H1 (cell line): ENCODE data around the gene PLA2G4D. TPM values are rescaled to one million over a fixed set of nuclear protein-coding genes. Genes with fewer than 3 reads are reported as not detected.

ENCODE experiments used
- CTCF ChIA-PET: fragments of 300-600 bp; sonication (Branson Sonifier 250); formaldehyde crosslinking; loops from one replicate; lab custom pipeline; 2021; ENCODE audit not compliant: partially characterized antibody; lab: Charles Lee
- POLR2A ChIA-PET: fragments of 300-600 bp; sonication (Branson Sonifier 250); formaldehyde crosslinking; loops from one replicate; lab custom pipeline; 2021; ENCODE audit warnings: inconsistent platforms; ENCODE audit not compliant: partially characterized antibody; lab: Charles Lee
- DNase-seq, 2 experiments: peaks; one replicate each; pipeline versions ENCODE4 v3.0.0 to v3.0.0-alpha.2; 2010 to 2022; ENCODE audit warnings: low spot score in 2 of 2, low read depth in 1 of 2, mixed read lengths in 1 of 2
- FAIRE-seq: peaks from 2 replicates; lab custom pipeline; 2011; peaks lifted over from hg19 to GRCh38; lab: Jason Lieb, UNC
- H2AFZ ChIP-seq: 2 replicates; pipeline ENCODE4 v1.8.1; 2012; ENCODE audit warnings: low read length, inconsistent platforms
- H2AK5ac ChIP-seq: 2 replicates; pipeline ENCODE4 v1.6.1; 2013; ENCODE audit warnings: low read depth, low read length
- H2BK120ac ChIP-seq: replicated peaks from 2 replicates; pipeline ENCODE3; 2013; ENCODE audit warnings: low read depth, low read length, inconsistent platforms
- H2BK12ac ChIP-seq: 2 replicates; pipeline ENCODE4 v1.6.1; 2013; ENCODE audit warnings: low read depth, low read length
- H2BK15ac ChIP-seq: 2 replicates; pipeline ENCODE4 v1.6.1; 2013; ENCODE audit warnings: low read length
- H2BK20ac ChIP-seq: 2 replicates; pipeline ENCODE4 v1.6.1; 2013; ENCODE audit warnings: low read length
- H2BK5ac ChIP-seq: 2 replicates; pipeline ENCODE4 v1.6.1; 2013; ENCODE audit warnings: low read depth, low read length
- H3K14ac ChIP-seq: 2 replicates; pipeline ENCODE4 v1.6.1; 2013; ENCODE audit warnings: inconsistent platforms; ENCODE audit not compliant: insufficient read length
- H3K18ac ChIP-seq: 2 replicates; pipeline ENCODE4 v1.6.1; 2013; ENCODE audit warnings: low read length; ENCODE audit errors: extremely low read depth
- H3K23ac ChIP-seq: 2 replicates; pipeline ENCODE4 v1.6.1; 2013; ENCODE audit warnings: inconsistent platforms; ENCODE audit not compliant: insufficient read length
- H3K23me2 ChIP-seq: 2 replicates; pipeline ENCODE4 v1.6.1; 2013; ENCODE audit warnings: low read depth, low read length
- H3K27ac ChIP-seq: 2 replicates; pipeline ENCODE4 v1.6.1; 2011; ENCODE audit warnings: low read depth, low read length, inconsistent platforms
- H3K27me3 ChIP-seq, 4 experiments: replicated peaks in 1 of 4; 1 replicate in 1 of 4; 2 replicates in 3 of 4; pipeline versions ENCODE4 v1.6.1 to v1.8.1; 2011 to 2013; ENCODE audit warnings: low read length in 3 of 4, mild to moderate bottlenecking in 3 of 4, inconsistent platforms in 2 of 4, mixed read lengths in 2 of 4, moderate library complexity in 1 of 4; ENCODE audit not compliant: control insufficient read depth in 3 of 4, insufficient read depth in 3 of 4; ENCODE audit errors: extremely low read depth in 1 of 4
- H3K36me3 ChIP-seq, 4 experiments: 2 replicates each; pipeline versions ENCODE4 v1.6.1 to v1.8.1; 2011 to 2013; ENCODE audit warnings: mild to moderate bottlenecking in 4 of 4, low read length in 3 of 4, moderate library complexity in 2 of 4, control low read depth in 1 of 4, inconsistent platforms in 1 of 4; ENCODE audit not compliant: insufficient read depth in 4 of 4, control insufficient read depth in 2 of 4
- H3K4ac ChIP-seq: replicated peaks from 2 replicates; pipeline ENCODE3; 2013; ENCODE audit warnings: low read length, low read depth, mixed read lengths, inconsistent platforms; ENCODE audit not compliant: insufficient read length
- H3K4me1 ChIP-seq, 4 experiments: replicated peaks in 1 of 4; 1 replicate in 1 of 4; 2 replicates in 3 of 4; pipeline versions ENCODE4 v1.6.1 to v1.8.1; 2011 to 2013; ENCODE audit warnings: low read length in 3 of 4, inconsistent platforms in 2 of 4, mixed read lengths in 1 of 4; ENCODE audit not compliant: insufficient read depth in 4 of 4, control insufficient read depth in 3 of 4
- H3K4me2 ChIP-seq, 2 experiments: 2 replicates each; pipeline versions ENCODE4 v1.6.1 to v1.8.1; 2011 to 2013; ENCODE audit warnings: low read depth in 2 of 2, low read length in 2 of 2, control low read depth in 1 of 2, inconsistent platforms in 1 of 2, mild to moderate bottlenecking in 1 of 2; ENCODE audit not compliant: insufficient read depth in 1 of 2
- H3K4me3 ChIP-seq, 4 experiments: fragments of 200-600, 300-600 bp in 1 of 4; sonication (generic), shearing (Covaris generic), sonication (Bioruptor Twin) in 1 of 4; 2 replicates each; pipeline versions ENCODE4 v1.5.1 to v1.8.1; 2011 to 2016; ENCODE audit warnings: low read length in 4 of 4, low read depth in 3 of 4, control low read depth in 2 of 4, inconsistent platforms in 2 of 4, mild to moderate bottlenecking in 2 of 4, mixed read lengths in 1 of 4, moderate library complexity in 1 of 4; ENCODE audit not compliant: insufficient read depth in 2 of 4; ENCODE audit errors: extremely low read depth in 1 of 4
- H3K56ac ChIP-seq: replicated peaks from 2 replicates; pipeline ENCODE3; 2013; ENCODE audit warnings: low read depth, mild to moderate bottlenecking, mixed read lengths, low read length, inconsistent platforms; ENCODE audit not compliant: insufficient read length
- H3K79me1 ChIP-seq: 2 replicates; pipeline ENCODE4 v1.6.1; 2013; ENCODE audit warnings: low read depth, low read length, control low read depth
- H3K79me2 ChIP-seq, 2 experiments: 2 replicates each; pipeline versions ENCODE4 v1.6.1 to v1.8.1; 2012 to 2013; ENCODE audit warnings: low read length in 2 of 2, mild to moderate bottlenecking in 2 of 2, inconsistent platforms in 1 of 2; ENCODE audit not compliant: insufficient read depth in 2 of 2, control insufficient read depth in 1 of 2
- H3K9ac ChIP-seq, 4 experiments: replicated peaks in 1 of 4; 1 replicate in 1 of 4; 2 replicates in 3 of 4; pipeline versions ENCODE4 v1.6.1 to v1.8.1; 2011 to 2013; ENCODE audit warnings: low read depth in 3 of 4, low read length in 3 of 4, control low read depth in 2 of 4, mild to moderate bottlenecking in 2 of 4, moderate library complexity in 2 of 4, inconsistent platforms in 1 of 4; ENCODE audit errors: extremely low read depth in 1 of 4
- H3K9me3 ChIP-seq, 2 experiments: 2 replicates each; pipeline versions ENCODE4 v1.6.1 to v1.8.1; 2012 to 2013; ENCODE audit warnings: mild to moderate bottlenecking in 2 of 2, moderate library complexity in 2 of 2, control low read depth in 1 of 2, inconsistent platforms in 1 of 2, low read depth in 1 of 2, low read length in 1 of 2, mixed read lengths in 1 of 2; ENCODE audit not compliant: insufficient read depth in 2 of 2
- H4K20me1 ChIP-seq, 2 experiments: replicated peaks in 1 of 2; 2 replicates each; pipeline versions ENCODE3 to v1.8.1; 2011 to 2013; ENCODE audit warnings: inconsistent platforms in 2 of 2, low read length in 2 of 2, mild to moderate bottlenecking in 1 of 2; ENCODE audit not compliant: insufficient read depth in 2 of 2, control insufficient read depth in 1 of 2
- H4K5ac ChIP-seq: 2 replicates; pipeline ENCODE4 v1.6.1; 2013; ENCODE audit warnings: low read length, low read depth, mixed read lengths, inconsistent platforms; ENCODE audit not compliant: insufficient read length
- H4K8ac ChIP-seq: 2 replicates; pipeline ENCODE4 v1.8.0; 2013; ENCODE audit warnings: mild to moderate bottlenecking, moderate library complexity, low read length, inconsistent platforms; ENCODE audit not compliant: insufficient read depth; ENCODE audit errors: extremely low read depth
- H4K91ac ChIP-seq: replicated peaks from 2 replicates; pipeline ENCODE3; 2013; ENCODE audit warnings: low read length, mixed read lengths, inconsistent platforms; ENCODE audit not compliant: insufficient read length
- ASH2L ChIP-seq: fragments of 200-600, 300-600 bp; sonication (generic); IDR thresholded peaks from one replicate; pipeline ENCODE4 v1.7.1; 2017; ENCODE audit warnings: low read length
- BRCA1 ChIP-seq: IDR thresholded peaks from 2 replicates; pipeline ENCODE4 v1.6.1; 2012; ENCODE audit warnings: low read depth, low read length, improper control_type of control experiment
- CHD2 ChIP-seq: IDR thresholded peaks from 2 replicates; pipeline ENCODE4 v1.6.1; 2012; ENCODE audit warnings: low read length, improper control_type of control experiment
- CTBP2 ChIP-seq: IDR thresholded peaks from 2 replicates; pipeline ENCODE4 v1.7.0; 2011; ENCODE audit warnings: borderline replicate concordance, mild to moderate bottlenecking, moderate library complexity, mixed read lengths, low read length; ENCODE audit not compliant: insufficient read depth, insufficient read length
- JUND ChIP-seq: IDR thresholded peaks from 2 replicates; pipeline ENCODE4 v1.6.1; 2011; ENCODE audit warnings: mild to moderate bottlenecking, improper control_type of control experiment, low read length
- NANOG ChIP-seq: IDR thresholded peaks from 2 replicates; pipeline ENCODE4 v1.6.1; 2011; ENCODE audit warnings: low read length, low read depth, mild to moderate bottlenecking, inconsistent platforms; ENCODE audit not compliant: insufficient read depth, poor library complexity, severe bottlenecking
- NRF1 ChIP-seq: IDR thresholded peaks from 2 replicates; pipeline ENCODE4 v1.6.1; 2011; ENCODE audit warnings: mild to moderate bottlenecking, low read depth, low read length, improper control_type of control experiment
- PHF8 ChIP-seq: fragments of 200-600 bp; sonication (generic); conservative IDR thresholded peaks from 2 replicates; pipeline ENCODE4 v1.7.1; 2012; ENCODE audit warnings: low read depth, mild to moderate bottlenecking, inconsistent platforms, low read length, moderate library complexity
- POLR2A ChIP-seq, 2 experiments: IDR thresholded peaks; 1 replicate in 1 of 2; 2 replicates in 1 of 2; pipeline ENCODE4 v1.6.1; 2011; ENCODE audit warnings: low read depth in 2 of 2, low read length in 2 of 2, mild to moderate bottlenecking in 2 of 2; ENCODE audit errors: control extremely low read depth in 1 of 2
- POLR2AphosphoS5 ChIP-seq: IDR thresholded peaks from 2 replicates; pipeline ENCODE4 v1.6.1; 2011; ENCODE audit warnings: low read depth, low read length
- SIX5 ChIP-seq: IDR thresholded peaks from 2 replicates; pipeline ENCODE4 v1.6.1; 2011; ENCODE audit warnings: mild to moderate bottlenecking, low read depth, low read length
- TBP ChIP-seq: IDR thresholded peaks from 2 replicates; pipeline ENCODE4 v1.6.1; 2011; ENCODE audit warnings: low read depth, low read length, improper control_type of control experiment
- TEAD4 ChIP-seq: IDR thresholded peaks from 2 replicates; pipeline ENCODE4 v1.6.1; 2012; ENCODE audit warnings: low read depth, low read length, inconsistent platforms, mixed read lengths
- WGBS, 2 experiments: shearing (Covaris generic) in 1 of 2; methylation state at CpG; one replicate each; pipeline versions ENCODE4 v1.1.6 to v1.1.7; 2013 to 2015; ENCODE audit warnings: low lambda C conversion rate in 2 of 2, mixed read lengths in 2 of 2, inconsistent platforms in 1 of 2, low coverage in 1 of 2, missing lambda C conversion rate in 1 of 2; ENCODE audit not compliant: insufficient replicate concordance in 2 of 2, insufficient coverage in 1 of 2, insufficient read length in 1 of 2; ENCODE audit errors: extremely low coverage in 1 of 2, missing lambda C conversion rate in 1 of 2; 5-methylcytosine and 5-hydroxymethylcytosine counted together
- polyA plus RNA-seq, 7 experiments: library from polyadenylated mRNA; depleted of rRNA in 3 of 7; stranded (reverse) in 5 of 7; unstranded in 2 of 7; fragments of >200 nt in 5 of 7; fragments of 200-250 nt in 2 of 7; gene quantifications; 1 replicate in 5 of 7; 2 replicates in 1 of 7; 4 replicates in 1 of 7; pipeline versions ENCODE4 v1.2.1 to v1.2.3, GENCODE V29; 2011 to 2013; ENCODE audit warnings: missing spikeins in 2 of 7, mixed read lengths in 2 of 7
- total RNA-seq: library from RNA; stranded (reverse); fragmentation: NEBNext Ultra II Directional; extraction: Animal tissue kit (Norgen Biotek cat#: 25700); gene quantifications from 2 replicates; pipeline ENCODE4 v1.2.1, GENCODE V29; 2021
- TF ChIP-seq, protein P1 (sequence below): IDR thresholded peaks from 2 replicates; pipeline ENCODE4 v1.6.1; 2011; ENCODE audit warnings: low read depth, mild to moderate bottlenecking, low read length; ENCODE audit not compliant: insufficient read depth

PLA2G4D gene
- total and polyA plus RNA-seq, 2 of the 8 experiments (the other 6 are each of a cell fraction or from before 2014, with no cell fraction given), result 0.07 to 0.18 TPM

DNA sequence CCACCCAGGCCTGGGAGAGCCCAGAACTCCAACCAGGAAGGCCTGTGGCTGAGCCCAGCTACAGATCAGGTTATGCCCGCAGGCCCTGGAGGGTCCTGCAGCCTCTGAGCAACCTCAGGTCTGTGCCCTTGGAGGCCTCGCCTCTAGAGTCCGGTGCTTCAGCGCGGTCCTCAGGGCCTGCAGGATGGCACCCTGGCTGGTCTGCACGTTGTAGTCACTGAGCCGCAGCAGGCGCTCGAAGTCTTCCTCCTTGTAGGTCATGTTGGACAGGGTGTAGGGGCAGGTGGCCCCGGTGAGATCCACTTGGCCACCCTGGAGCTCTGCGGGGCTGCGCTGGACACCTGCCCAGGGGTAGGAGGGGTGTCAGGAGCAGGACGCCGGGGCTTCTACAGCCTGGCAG is 25.8 kb downstream of the PLA2G4D start:
- Histone ChIP-seq H4K20me1 (no peaks in the 10 kb centered on the region), H3K23ac (no peak overlapping the region)
- no peak for FAIRE-seq
- TF ChIP-seq JUND (no peak), POLR2AphosphoS5 (no peak), TEAD4 (no peak), CTBP2 (no peak), TBP (no peak), NANOG (no peak), NRF1 (no peak), PHF8 (no peak), CHD2 (no peak), SIX5 (no peak), ASH2L (no peak), BRCA1 (no peak), POLR2A (IDR thresholded peaks at IDR 0.05; ENCODE audit: control extremely low read depth in 1 of 2, low read depth in 2 of 2, low read length in 2 of 2) (no peak)
- TF ChIP-seq, protein P1, sequence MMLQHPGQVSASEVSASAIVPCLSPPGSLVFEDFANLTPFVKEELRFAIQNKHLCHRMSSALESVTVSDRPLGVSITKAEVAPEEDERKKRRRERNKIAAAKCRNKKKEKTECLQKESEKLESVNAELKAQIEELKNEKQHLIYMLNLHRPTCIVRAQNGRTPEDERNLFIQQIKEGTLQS, result no peak

More for the DNA sequence above, 25.8 kb downstream of the PLA2G4D start:
- no peak overlapping the region for H3K27ac ChIP-seq
- no peaks in the 10 kb centered on the region for H3K9me3 ChIP-seq
- H3K4me1 ChIP-seq, result peaks cover 0 to 2% (median 0%) of the 10 kb centered on the region in 4 experiments; a peak in 3 of 7 replicates
- no peak overlapping the region for H3K14ac ChIP-seq
- no peak overlapping the region for H2BK120ac ChIP-seq
- no peak overlapping the region for H4K5ac ChIP-seq
- no peak overlapping the region for H2BK20ac ChIP-seq
- no peak overlapping the region for H2BK5ac ChIP-seq
- no peak overlapping the region for H3K4me2 ChIP-seq
- H3K4ac ChIP-seq, result no peak overlapping the region
- no peaks in the 10 kb centered on the region for H3K79me2 ChIP-seq
- no peaks in the 10 kb centered on the region for H3K23me2 ChIP-seq
- no peaks in the 10 kb centered on the region for H3K36me3 ChIP-seq
- no peak overlapping the region for H4K91ac ChIP-seq
- WGBS, 2 experiments, result 91% methylated on average over 14 of the region's 14 CpGs; no CpG with 5 or more reads in 1 of the 2 experiments
- no peak overlapping the region for H3K18ac ChIP-seq
- no peak overlapping the region for H4K8ac ChIP-seq
- CTCF ChIA-PET, result interaction anchor here (0.5 to 17.2 kb wide), 14 partner anchors 12 to 407 kb away, joined by 3 to 425 read pairs (median 4); partner anchors contain the start of gene PLA2G4F
- H3K9ac ChIP-seq, result no peak overlapping the region
- H2AK5ac ChIP-seq, result no peak overlapping the region
- H3K27me3 ChIP-seq, result no peaks in the 10 kb centered on the region
- no peak overlapping the region for H2AFZ ChIP-seq
- no peaks in the 10 kb centered on the region for H3K79me1 ChIP-seq
- H2BK15ac ChIP-seq, result no peak overlapping the region
- H2BK12ac ChIP-seq, result no peak overlapping the region
- H3K56ac ChIP-seq, result no peak overlapping the region
- no peak overlapping the region for H3K4me3 ChIP-seq
- POLR2A ChIA-PET, result interaction anchor here (0.8 kb wide), 1 partner anchor 16 kb away, joined by 3 read pairs; no protein-coding TSS in a partner anchor
- DNase-seq, result no peak
